Measurements from ENCODE around the gene PTRHD1.

Gene PTRHD1

DNA sequence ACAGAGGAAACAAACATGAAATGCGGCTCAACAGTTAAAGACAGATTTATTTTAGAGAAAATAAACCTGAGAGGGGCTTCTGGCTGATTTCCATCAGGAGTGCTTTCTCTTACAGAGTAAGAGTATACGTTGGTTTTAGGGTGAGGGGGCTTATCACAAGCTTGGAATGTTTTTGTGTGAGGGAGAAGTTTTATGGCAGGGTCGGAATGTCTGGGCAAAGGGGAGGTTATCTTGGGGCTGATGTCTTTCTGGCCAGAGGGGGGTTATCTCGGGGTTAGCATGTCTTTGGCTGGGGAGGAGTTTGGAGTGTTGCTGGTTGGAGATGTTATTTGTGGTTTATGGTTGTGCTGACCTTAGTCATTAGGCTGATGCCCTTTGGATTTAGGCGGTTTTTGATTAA, 22.1 kb downstream of the PTRHD1 start:
- H3K27ac ChIP-seq (ENCODE audit: low read depth, low read length): no peak overlapping the region
- no peak overlapping the region for H3K4me3 ChIP-seq (ENCODE audit: low read depth in 1 of 2, low read length in 2 of 2)
- H3K9me3 ChIP-seq (ENCODE audit: low read length): no peaks in the 10 kb centered on the region
- H3K27me3 ChIP-seq (ENCODE audit: control insufficient read depth in 1 of 2, insufficient read depth in 2 of 2, low read length in 2 of 2): no peaks in the 10 kb centered on the region
- H3K4me1 ChIP-seq (ENCODE audit: insufficient read depth, low read length): no peaks in the 10 kb centered on the region
- H3K36me3 ChIP-seq (ENCODE audit: insufficient read depth, low read length): peaks cover 12% of the 10 kb centered on the region
- H3K9ac ChIP-seq (ENCODE audit: low read length): no peak overlapping the region

DNA sequence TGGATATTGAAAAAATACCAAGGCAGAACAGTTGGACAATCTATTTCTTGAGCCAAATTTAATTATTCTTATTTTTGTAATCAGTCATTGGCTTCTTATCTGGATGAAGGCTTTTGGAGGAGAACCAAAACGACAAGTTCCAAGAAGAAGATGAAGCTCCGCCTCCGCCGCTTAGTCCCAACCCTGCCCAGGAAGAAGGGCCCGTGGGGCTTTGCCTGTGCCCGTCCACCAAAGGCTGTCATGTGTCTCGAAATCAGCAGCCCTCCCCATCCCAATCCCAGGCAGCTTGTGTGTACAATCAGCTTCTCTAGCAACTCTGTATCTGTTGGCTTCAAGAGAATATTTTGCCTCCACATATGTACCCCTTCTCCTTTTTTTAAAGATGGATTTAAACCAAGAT, 24.6 kb downstream of the PTRHD1 start:
- H3K4me1 ChIP-seq (ENCODE audit: insufficient read depth, low read length): no peaks in the 10 kb centered on the region
- peaks cover 27% of the 10 kb centered on the region for H3K36me3 ChIP-seq (ENCODE audit: insufficient read depth, low read length)
- no peak overlapping the region for H3K4me3 ChIP-seq (ENCODE audit: low read depth in 1 of 2, low read length in 2 of 2)
- no peak overlapping the region for H3K27ac ChIP-seq (ENCODE audit: low read depth, low read length)
- no peak overlapping the region for H3K9ac ChIP-seq (ENCODE audit: low read length)
- no peaks in the 10 kb centered on the region for H3K27me3 ChIP-seq (ENCODE audit: control insufficient read depth in 1 of 2, insufficient read depth in 2 of 2, low read length in 2 of 2)
- no peaks in the 10 kb centered on the region for H3K9me3 ChIP-seq (ENCODE audit: low read length)

DNA sequence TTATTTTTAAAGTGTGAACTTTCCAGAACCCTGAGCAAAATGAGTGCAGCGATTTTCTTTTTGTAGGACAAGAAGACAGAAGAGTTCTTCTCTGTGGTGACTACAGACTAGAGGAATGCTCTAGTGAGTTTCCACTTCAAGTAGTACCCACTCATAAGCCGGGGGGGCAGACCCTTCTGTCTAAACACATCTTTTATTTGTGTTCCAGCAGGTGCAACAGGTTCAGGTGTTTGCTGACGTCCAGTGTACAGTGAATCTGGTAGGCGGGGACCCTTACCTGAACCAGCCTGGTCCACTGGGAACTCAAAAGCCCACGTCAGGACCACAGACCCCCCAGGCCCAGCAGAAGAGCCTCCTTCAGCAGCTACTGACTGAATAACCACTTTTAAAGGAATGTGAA, 25.2 kb downstream of the PTRHD1 start:
- Histone ChIP-seq H3K27ac (ENCODE audit: low read depth, low read length) (no peak overlapping the region), H3K27me3 (ENCODE audit: control insufficient read depth in 1 of 2, insufficient read depth in 2 of 2, low read length in 2 of 2) (no peaks in the 10 kb centered on the region), H3K36me3 (ENCODE audit: insufficient read depth, low read length) (peaks cover 27% of the 10 kb centered on the region)

DNA sequence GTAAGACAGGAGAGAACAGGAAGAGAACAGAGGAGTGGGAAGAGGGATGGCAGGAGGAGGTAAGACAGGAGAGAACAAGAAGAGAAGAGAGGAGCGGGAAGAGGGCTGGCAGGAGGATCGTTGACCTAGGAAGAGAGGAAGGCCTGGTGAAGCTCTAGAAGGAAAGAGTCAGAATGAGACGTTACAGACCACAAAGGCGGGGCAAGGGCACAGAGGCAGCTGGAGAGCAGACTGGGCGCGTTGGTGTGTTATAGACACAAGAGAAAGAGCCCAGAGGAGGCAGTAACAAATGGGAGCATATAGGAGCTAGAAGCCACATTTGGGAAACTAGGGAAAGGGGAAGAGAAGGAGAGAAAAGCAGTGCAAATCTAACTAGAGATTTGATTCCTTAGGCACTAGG, 26.6 kb downstream of the PTRHD1 start:
- Histone ChIP-seq H3K27me3 (ENCODE audit: control insufficient read depth in 1 of 2, insufficient read depth in 2 of 2, low read length in 2 of 2) (no peaks in the 10 kb centered on the region), H3K4me3 (ENCODE audit: low read depth in 1 of 2, low read length in 2 of 2) (no peak overlapping the region), H3K9ac (ENCODE audit: low read length) (no peak overlapping the region), H3K9me3 (ENCODE audit: low read length) (no peaks in the 10 kb centered on the region), H3K27ac (ENCODE audit: low read depth, low read length) (no peak overlapping the region), H3K4me1 (ENCODE audit: insufficient read depth, low read length) (no peaks in the 10 kb centered on the region), H3K36me3 (ENCODE audit: insufficient read depth, low read length) (peaks cover 34% of the 10 kb centered on the region)

More for the DNA sequence above, 25.2 kb downstream of the PTRHD1 start:
- H3K9ac ChIP-seq (ENCODE audit: low read length): no peak overlapping the region
- H3K4me3 ChIP-seq (ENCODE audit: low read depth in 1 of 2, low read length in 2 of 2): no peak overlapping the region
- no peaks in the 10 kb centered on the region for H3K4me1 ChIP-seq (ENCODE audit: insufficient read depth, low read length)
- H3K9me3 ChIP-seq (ENCODE audit: low read length): no peaks in the 10 kb centered on the region

DNA sequence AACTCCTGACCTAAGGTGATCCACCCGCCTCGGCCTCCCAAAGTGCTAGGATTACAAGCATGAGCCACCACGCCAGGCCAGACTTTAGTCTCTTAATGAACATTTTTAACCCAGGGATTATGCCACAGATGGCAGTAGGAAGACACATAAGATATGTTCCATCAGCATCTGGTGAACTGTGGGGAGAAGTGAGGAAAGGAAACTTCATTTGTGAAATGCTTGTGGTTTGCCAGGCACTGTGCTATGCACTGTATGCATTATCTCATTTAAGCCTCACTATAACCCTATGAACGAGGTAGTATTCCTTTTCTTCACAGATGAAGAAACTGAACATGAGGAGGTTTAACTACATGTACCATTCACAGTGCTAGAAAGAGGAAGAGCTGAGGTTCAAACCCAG, 29.3 kb downstream of the PTRHD1 start:
- Histone ChIP-seq H3K9ac (ENCODE audit: low read length) (no peak overlapping the region), H3K4me3 (ENCODE audit: low read depth in 1 of 2, low read length in 2 of 2) (no peak overlapping the region), H3K9me3 (ENCODE audit: low read length) (no peaks in the 10 kb centered on the region), H3K4me1 (ENCODE audit: insufficient read depth, low read length) (no peaks in the 10 kb centered on the region), H3K36me3 (ENCODE audit: insufficient read depth, low read length) (peaks cover 29% of the 10 kb centered on the region), H3K27ac (ENCODE audit: low read depth, low read length) (no peak overlapping the region), H3K27me3 (ENCODE audit: control insufficient read depth in 1 of 2, insufficient read depth in 2 of 2, low read length in 2 of 2) (no peaks in the 10 kb centered on the region)

DNA sequence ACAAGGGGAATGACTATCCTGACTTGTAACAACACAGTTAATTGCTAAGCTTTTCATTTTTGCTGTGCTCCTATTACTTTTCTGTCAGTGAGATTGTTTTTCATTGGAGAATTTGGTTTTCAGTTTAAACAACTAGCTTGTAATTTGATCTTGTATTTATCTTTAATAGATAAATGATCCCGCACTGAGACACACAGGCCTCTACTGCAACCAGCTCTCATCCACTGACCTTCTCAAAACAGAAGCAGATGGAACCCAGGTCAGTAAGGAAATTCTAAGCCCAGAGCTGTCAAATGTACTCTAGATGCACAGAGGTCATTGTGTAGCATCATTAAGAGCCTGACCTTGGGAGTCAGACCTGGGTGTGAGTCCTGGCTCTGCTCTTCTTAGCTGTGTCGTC, 30.7 kb downstream of the PTRHD1 start:
- H3K27ac ChIP-seq (ENCODE audit: low read depth, low read length): no peak overlapping the region
- H3K36me3 ChIP-seq (ENCODE audit: insufficient read depth, low read length): peaks cover 33% of the 10 kb centered on the region
- H3K9ac ChIP-seq (ENCODE audit: low read length): no peak overlapping the region
- no peaks in the 10 kb centered on the region for H3K4me1 ChIP-seq (ENCODE audit: insufficient read depth, low read length)
- no peak overlapping the region for H3K4me3 ChIP-seq (ENCODE audit: low read depth in 1 of 2, low read length in 2 of 2)
- no peaks in the 10 kb centered on the region for H3K9me3 ChIP-seq (ENCODE audit: low read length)
- H3K27me3 ChIP-seq (ENCODE audit: control insufficient read depth in 1 of 2, insufficient read depth in 2 of 2, low read length in 2 of 2): no peaks in the 10 kb centered on the region

DNA sequence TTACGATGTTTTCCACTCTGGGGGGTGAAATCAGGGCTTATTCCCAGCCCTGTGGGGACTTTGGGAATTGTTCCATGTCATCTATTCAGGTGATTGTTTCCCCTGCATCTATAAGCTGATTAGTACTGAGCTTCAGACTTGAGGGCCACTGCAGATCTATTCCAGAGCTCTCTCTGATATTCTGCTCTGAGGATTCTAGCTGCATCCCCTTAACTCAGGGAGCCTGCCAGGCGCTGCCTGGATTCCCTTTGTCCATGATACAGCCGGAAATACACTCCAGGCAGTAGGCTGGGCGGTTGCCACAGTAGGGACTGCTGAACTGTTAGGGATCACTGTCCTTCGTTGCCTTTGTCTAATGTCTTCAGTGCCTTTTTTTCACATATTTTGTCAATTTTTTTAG, 31.3 kb downstream of the PTRHD1 start:
- Histone ChIP-seq H3K36me3 (ENCODE audit: insufficient read depth, low read length) (peaks cover 38% of the 10 kb centered on the region), H3K4me1 (ENCODE audit: insufficient read depth, low read length) (no peaks in the 10 kb centered on the region), H3K9ac (ENCODE audit: low read length) (no peak overlapping the region), H3K27me3 (ENCODE audit: control insufficient read depth in 1 of 2, insufficient read depth in 2 of 2, low read length in 2 of 2) (no peaks in the 10 kb centered on the region), H3K27ac (ENCODE audit: low read depth, low read length) (no peak overlapping the region), H3K9me3 (ENCODE audit: low read length) (no peaks in the 10 kb centered on the region), H3K4me3 (ENCODE audit: low read depth in 1 of 2, low read length in 2 of 2) (no peak overlapping the region)

DNA sequence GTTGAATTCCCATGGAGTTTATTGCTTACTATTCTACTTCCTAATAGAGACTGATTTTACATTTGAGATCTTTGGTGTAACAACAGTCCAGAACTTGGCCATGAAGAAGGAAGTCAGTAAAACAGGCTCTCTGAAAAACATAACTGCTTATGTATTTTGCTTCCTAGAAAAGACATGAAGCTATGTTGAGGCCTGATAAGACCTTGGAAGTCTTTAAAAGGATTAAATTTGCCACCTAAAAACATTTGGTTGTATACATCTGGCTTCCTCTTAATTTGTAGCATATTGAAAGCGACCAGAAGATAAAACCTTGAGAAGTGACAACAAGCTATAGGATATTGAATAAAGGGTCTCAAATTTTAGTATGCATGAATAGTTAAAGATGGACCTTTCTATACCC, 36.4 kb downstream of the PTRHD1 start:
- H3K9me3 ChIP-seq (ENCODE audit: low read length): no peaks in the 10 kb centered on the region
- no peak overlapping the region for H3K4me3 ChIP-seq (ENCODE audit: low read depth in 1 of 2, low read length in 2 of 2)
- no peaks in the 10 kb centered on the region for H3K27me3 ChIP-seq (ENCODE audit: control insufficient read depth in 1 of 2, insufficient read depth in 2 of 2, low read length in 2 of 2)
- H3K36me3 ChIP-seq (ENCODE audit: insufficient read depth, low read length): peaks cover 51% of the 10 kb centered on the region
- no peak overlapping the region for H3K9ac ChIP-seq (ENCODE audit: low read length)
- no peaks in the 10 kb centered on the region for H3K4me1 ChIP-seq (ENCODE audit: insufficient read depth, low read length)
- H3K27ac ChIP-seq (ENCODE audit: low read depth, low read length): no peak overlapping the region

DNA sequence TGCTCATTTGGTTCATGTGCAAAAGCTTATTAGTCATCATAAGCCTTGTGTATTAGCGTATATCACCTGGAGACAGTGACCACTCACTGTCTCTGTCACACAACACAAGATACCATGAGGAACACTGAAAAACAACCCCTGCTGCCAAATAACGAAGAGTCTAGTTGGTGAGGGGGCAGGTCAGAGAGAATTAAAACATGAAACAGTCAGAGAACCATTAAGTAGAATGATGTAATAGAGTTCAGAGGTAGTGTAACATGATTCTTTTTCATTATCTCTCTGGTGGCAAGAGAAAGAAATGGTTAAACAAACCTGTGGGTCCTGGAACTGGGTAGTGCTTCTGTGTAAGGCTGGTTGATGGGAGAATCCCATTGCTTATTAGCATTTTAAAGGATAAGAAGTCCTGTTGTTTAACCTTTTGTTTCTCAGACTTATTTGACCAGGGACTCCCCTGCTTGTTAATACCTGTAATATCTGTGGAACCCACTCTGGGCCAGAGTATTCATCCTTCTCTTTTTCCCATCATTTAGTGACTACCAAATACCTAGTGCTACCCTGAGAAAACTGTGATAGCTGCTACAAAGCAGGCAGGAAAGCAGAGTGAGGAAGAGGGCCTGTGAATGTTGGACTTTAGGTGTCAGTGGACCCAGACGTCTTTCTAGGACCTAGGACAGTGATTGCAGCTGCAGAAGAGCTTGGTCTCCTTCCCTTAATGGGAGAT, 38.0 kb downstream of the PTRHD1 start:
- Histone ChIP-seq H3K27ac (ENCODE audit: low read depth, low read length) (no peak overlapping the region), H3K27me3 (ENCODE audit: control insufficient read depth in 1 of 2, insufficient read depth in 2 of 2, low read length in 2 of 2) (no peaks in the 10 kb centered on the region), H3K9ac (ENCODE audit: low read length) (no peak overlapping the region), H3K4me3 (ENCODE audit: low read depth in 1 of 2, low read length in 2 of 2) (no peak overlapping the region), H3K36me3 (ENCODE audit: insufficient read depth, low read length) (peaks cover 53% of the 10 kb centered on the region), H3K4me1 (ENCODE audit: insufficient read depth, low read length) (no peaks in the 10 kb centered on the region), H3K9me3 (ENCODE audit: low read length) (no peaks in the 10 kb centered on the region)

DNA sequence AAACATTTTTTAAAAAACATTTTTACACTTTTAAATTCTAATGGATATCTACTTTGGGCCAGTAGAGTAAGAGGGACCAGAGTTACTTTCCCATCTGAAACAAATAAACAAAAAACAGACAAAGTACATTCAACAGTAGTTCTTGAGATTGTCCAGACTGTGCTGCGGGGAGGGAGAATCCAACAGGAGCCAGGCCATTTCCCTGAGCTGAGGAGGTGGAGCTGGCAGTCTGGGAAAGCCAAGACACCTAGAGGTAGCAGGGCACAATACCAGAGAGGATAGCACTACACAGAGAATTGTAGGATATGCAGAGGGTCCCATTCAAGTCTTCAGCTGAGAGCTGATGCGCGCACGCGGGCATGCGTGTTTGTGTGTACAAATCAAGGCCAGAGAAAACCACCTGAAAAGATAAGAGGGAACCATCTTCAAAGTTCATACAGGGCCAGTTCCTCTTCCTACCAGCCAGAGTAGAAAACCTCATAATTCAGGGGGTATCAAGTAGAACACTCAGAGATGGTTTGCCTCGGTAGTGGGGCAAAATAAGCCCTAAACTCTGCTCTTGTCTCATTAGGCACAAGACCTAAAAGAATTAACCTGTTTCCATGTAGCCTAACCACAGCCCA, 44.0 kb downstream of the PTRHD1 start:
- no peaks in the 10 kb centered on the region for H3K9me3 ChIP-seq (ENCODE audit: low read length)
- H3K27me3 ChIP-seq (ENCODE audit: control insufficient read depth in 1 of 2, insufficient read depth in 2 of 2, low read length in 2 of 2): no peaks in the 10 kb centered on the region
- H3K4me3 ChIP-seq (ENCODE audit: low read depth in 1 of 2, low read length in 2 of 2): no peak overlapping the region
- H3K4me1 ChIP-seq (ENCODE audit: insufficient read depth, low read length): no peaks in the 10 kb centered on the region
- no peak overlapping the region for H3K27ac ChIP-seq (ENCODE audit: low read depth, low read length)
- peaks cover 29% of the 10 kb centered on the region for H3K36me3 ChIP-seq (ENCODE audit: insufficient read depth, low read length)
- no peak overlapping the region for H3K9ac ChIP-seq (ENCODE audit: low read length)

DNA sequence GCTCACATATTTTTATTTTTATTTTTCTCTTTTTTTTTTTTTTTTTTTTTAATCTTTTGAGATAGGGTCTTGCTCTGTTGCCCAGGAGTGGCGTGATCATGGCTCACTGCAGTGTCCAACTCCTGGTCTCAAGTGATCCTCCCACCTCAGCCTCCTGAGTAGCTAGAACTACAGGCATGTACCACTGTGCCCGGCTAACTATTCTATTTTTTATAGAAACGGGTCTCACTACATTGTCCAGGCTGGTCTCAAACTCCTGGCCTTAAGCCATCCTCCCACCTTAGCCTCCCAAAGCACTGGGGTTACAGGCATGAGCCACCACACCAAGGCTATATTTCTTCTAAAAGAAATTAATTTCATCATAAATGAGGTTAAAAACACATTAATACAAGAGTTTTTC, 45.9 kb downstream of the PTRHD1 start:
- Histone ChIP-seq H3K4me1 (ENCODE audit: insufficient read depth, low read length) (no peaks in the 10 kb centered on the region), H3K27me3 (ENCODE audit: control insufficient read depth in 1 of 2, insufficient read depth in 2 of 2, low read length in 2 of 2) (no peaks in the 10 kb centered on the region), H3K27ac (ENCODE audit: low read depth, low read length) (no peak overlapping the region), H3K36me3 (ENCODE audit: insufficient read depth, low read length) (peaks cover 18% of the 10 kb centered on the region), H3K4me3 (ENCODE audit: low read depth in 1 of 2, low read length in 2 of 2) (no peak overlapping the region), H3K9ac (ENCODE audit: low read length) (no peak overlapping the region), H3K9me3 (ENCODE audit: low read length) (no peaks in the 10 kb centered on the region)

DNA sequence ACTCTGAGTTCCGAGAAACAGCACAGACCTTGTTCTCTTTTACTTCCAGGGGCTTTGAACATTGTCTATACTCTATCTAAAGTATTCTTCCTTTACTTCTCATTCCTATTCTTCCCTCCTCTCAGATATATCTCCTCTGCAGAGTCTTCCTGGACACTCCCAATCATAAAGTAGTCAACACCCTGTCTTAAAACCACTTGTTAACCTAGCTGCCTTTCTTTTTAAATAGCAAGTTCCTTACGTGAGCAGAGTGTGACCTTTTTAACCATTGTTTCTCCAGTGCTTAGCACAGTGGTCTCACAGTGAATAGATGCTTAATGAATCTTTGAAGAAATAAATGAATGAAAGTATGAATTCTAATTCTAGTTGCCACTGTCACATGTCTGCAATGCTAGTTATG, 47.4 kb downstream of the PTRHD1 start:
- Histone ChIP-seq H3K27me3 (ENCODE audit: control insufficient read depth in 1 of 2, insufficient read depth in 2 of 2, low read length in 2 of 2) (no peaks in the 10 kb centered on the region), H3K36me3 (ENCODE audit: insufficient read depth, low read length) (peaks cover 18% of the 10 kb centered on the region), H3K27ac (ENCODE audit: low read depth, low read length) (no peak overlapping the region), H3K4me1 (ENCODE audit: insufficient read depth, low read length) (no peaks in the 10 kb centered on the region), H3K4me3 (ENCODE audit: low read depth in 1 of 2, low read length in 2 of 2) (no peak overlapping the region), H3K9me3 (ENCODE audit: low read length) (no peaks in the 10 kb centered on the region), H3K9ac (ENCODE audit: low read length) (no peak overlapping the region)
